HEK293 (cell line): ENCODE data around the gene IL1B.

Source experiments
- CTCF ChIP-seq: fragments of 450-650 bp; formaldehyde crosslinking; IDR thresholded peaks from 2 replicates; pipeline ENCODE4 v1.5.1; 2016; ENCODE audit warnings: missing biosample characterization, missing genetic modification characterization
- FEZF1 ChIP-seq: fragments of 450-650 bp; formaldehyde crosslinking; IDR thresholded peaks from 2 replicates; pipeline ENCODE4 v1.5.1; 2016; ENCODE audit warnings: missing biosample characterization, missing genetic modification characterization
- SP2 ChIP-seq: fragments of 450-650 bp; formaldehyde crosslinking; IDR thresholded peaks from 2 replicates; pipeline ENCODE4 v1.5.1; 2016; ENCODE audit warnings: missing biosample characterization, missing genetic modification characterization
- ZNF140 ChIP-seq: fragments of 450-650 bp; formaldehyde crosslinking; IDR thresholded peaks from 2 replicates; pipeline ENCODE4 v1.5.1; 2016; ENCODE audit warnings: missing biosample characterization, missing genetic modification characterization

- TF ChIP-seq CTCF (tag by site-specific recombination) (no peak), FEZF1 (tag by site-specific recombination) (no peak), SP2 (tag by site-specific recombination) (no peak), ZNF140 (no peak)
These were observed 3.0 kb upstream of the IL1B start for GRCh38 chr2:112839407-112840067.
